ENCODE measurements around the gene NFX1.
"Not testable (repeated sequence)": the region's sequence is repeated elsewhere in the genome, so short reads cannot be mapped to it uniquely, and the experiment has no call there.

The NFX1 gene

GRCh38 chr9:33364127-33364526, 73.8 kb downstream of the NFX1 start:
- no peak for DNase-seq (ENCODE audit: low read depth)

DNA sequence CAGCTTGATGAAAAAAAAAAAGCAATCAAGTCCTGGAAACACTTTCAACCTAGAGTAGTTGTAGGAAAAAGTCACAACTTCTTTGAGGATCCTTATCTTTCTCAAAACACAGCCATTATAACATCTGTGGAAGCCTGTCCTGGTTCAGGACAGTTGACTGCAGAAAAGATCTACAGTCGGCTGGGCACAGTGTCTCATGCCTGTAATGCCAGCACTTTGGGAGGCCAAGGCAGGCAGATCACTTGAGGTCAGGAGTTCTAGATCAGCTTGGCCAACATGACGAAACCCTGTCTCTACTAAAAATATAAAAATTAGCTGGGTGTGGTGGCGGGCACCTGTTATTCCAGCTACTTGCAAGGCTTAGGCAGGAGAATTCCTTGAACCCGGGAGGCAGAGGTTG, 74.5 kb downstream of the NFX1 start:
- not testable (repeated sequence) for DNase-seq (ENCODE audit: low read depth)

GRCh38 chr9:33366979-33367480, 76.7 kb downstream of the NFX1 start:
- no peak for DNase-seq (ENCODE audit: low read depth)

GRCh38 chr9:33372900-33373299, 82.6 kb downstream of the NFX1 start:
- DNase-seq (ENCODE audit: low read depth) = no peak

DNA sequence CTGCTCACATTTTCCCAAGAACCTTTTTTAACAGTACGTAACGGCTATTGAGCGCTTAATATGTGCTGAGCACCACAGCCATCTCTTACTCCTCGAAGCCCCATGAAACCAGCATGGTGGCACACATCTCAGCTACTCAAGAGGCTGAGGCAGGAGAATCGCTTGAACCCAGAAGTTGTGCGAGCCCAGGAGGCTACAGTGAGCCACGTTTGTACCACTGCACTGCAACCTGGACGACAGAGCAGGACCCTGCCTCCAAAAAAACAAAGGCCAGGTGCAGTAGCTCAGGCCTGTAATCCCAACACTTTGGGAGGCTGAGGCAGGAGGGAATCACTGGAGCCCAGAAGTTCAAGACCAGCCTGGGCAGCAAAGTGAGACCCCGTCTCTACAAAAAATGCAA, 83.9 kb downstream of the NFX1 start:
- DNase-seq (ENCODE audit: low read depth) = no peak

GRCh38 chr9:33374634-33375237, 84.4 kb downstream of the NFX1 start:
- peak; percentile 25 for DNase-seq (ENCODE audit: low read depth)

DNA sequence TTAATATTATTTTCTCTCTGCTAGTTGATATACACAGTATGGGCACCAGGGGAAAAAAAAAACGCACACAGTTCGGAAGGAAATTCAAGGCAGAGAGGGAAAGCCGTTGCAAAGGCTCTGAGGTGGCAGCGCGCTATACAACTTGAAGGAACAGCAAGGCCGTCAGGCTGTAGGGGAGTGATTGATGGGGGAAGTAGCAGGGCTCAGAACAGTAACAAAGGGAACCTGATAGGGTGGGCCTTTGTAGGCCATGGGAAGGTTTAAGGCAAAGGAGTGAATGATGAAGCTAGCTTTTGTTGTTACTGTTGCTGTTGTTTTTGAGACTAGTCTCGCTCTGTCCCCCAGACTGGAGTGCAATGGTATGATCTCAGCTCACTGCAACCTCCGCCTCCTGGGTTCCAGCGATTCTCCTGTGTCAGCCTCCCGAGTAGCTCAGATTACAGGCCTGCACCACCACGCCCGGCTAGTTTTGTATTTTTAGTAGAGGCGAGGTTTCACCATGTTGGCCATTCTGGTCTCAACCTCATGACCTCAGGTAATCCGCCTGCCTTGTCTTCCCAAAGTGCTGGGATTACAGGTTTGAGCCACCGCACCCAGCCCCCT, 85.0 kb downstream of the NFX1 start:
- no peak for DNase-seq (ENCODE audit: low read depth)

DNA sequence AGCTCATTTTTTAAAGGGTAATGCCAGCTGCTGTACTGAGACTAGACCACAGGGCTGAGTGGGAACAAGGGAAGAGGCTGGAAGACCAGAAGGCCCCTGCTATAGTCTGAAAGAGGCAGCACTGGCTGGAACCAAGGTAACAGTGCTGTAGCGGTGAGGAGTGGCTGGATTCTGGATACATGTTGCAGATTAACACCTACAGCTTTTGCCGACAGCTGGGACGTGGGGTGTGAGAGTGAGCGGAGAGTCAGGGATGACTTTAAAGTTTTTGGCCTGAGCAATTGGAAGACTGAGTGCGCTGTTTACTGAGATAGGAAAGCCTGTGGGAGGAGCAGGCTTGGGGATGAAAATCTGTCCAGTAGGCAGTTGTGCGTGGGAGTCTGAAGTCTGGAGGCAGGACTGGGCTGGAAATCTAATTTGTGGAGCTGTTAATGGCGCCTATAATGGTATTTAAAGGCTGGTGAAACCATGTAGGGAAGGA, 85.6 kb downstream of the NFX1 start:
- no peak for DNase-seq (ENCODE audit: low read depth)

DNA sequence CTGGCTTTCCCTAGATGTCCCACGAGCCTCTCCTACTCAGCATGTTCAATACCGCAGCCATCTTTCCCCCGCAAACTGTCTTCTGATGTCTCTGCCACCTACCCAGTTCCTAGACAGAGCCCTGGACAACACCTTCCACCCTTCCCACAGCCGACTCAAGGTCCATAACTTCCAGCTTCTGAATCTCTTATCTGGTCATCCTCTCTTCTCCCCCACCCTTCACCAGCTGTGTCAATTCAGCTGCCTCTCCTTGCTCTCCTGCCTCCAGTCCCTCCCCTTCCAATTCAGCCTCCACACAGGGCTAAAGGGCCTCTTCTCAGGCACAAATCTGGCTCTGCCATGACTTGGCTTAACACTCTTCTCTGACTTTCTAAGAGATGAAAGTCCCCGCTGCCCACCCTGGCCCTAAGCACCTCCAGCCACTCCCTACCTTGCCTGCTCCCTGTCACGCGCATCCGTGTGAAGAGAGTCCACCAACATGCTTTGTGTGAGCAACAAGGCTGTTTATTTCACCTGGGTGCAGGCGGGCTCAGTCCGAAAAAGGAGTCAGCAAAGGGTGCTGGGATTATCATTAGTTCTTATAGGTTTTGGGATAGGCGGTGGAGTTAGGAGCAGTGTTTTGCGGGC, 86.9 kb downstream of the NFX1 start:
- DNase-seq (ENCODE audit: low read depth) = no peak

DNA sequence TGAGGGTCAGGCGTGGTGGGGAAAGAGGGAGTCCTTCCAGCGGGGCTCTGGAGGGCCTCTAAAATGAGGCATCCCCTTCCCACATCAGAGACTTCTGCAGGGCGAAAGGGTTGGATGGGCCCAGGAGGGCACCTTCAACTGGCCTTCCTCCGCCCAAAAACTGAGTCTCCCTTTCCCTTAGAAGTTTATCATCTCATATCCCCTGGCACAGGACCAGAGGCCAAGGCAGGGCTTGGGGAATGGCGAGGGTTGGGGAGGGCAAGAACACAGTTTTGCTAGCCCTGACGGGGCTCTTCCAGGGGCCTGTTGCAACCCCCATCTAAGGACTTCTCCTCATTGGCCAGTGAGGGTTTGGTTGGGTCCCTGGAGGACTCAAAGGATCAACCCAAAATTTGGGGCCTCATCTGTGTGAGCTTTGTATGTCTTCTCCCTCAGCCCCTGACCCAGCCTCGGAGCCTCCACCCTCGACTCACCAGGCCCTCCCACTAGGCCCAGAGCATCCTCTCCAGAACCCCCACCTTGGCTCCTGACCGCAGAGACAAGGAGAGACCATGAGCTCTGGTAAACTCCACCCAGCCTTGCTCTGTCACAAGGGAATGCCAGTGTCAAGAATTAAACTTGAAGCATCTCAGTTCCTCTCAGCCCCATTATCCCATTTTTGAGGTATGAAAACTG, 87.9 kb downstream of the NFX1 start:
- DNase-seq (ENCODE audit: low read depth) = no peak

GRCh38 chr9:33379666-33380389, 89.5 kb downstream of the NFX1 start:
- DNase-seq (ENCODE audit: low read depth) = no peak

DNA sequence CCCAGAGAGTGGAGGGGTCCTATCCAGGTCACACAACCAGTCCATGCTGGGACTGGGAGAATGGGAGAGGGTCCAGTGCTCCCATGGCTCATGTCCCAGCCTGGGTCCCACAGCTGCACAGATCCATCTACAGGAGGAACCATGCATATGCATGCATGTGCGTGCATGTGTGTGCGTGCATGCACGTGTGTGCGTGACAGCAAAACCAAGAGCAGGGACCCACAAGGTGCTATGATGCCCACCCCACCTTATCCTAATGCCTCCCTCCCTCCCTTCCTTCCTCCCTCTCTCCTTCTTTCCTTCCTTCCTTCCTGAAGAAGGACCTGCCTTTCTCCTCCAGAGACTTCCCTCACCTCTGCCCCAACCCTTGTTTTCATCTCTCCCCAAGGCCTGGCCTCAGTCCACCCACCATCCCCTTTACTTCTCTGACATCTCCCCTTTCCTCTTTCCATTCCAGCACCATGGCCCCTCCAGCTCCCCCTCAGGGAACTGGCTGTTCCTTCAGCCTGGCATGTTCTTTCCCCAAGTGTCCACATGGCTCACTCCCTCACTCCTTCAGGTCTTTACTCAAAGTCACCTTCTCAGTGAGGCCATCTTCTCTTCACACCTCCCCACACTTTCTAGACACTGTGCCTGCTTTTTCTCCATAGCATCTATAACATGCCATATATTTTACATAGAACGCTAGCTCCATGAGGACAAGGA, 90.2 kb downstream of the NFX1 start:
- no peak for DNase-seq (ENCODE audit: low read depth)

- no peak for DNase-seq (ENCODE audit: low read depth)
Observed at GRCh38 chr9:33381231-33381791, 91.0 kb downstream of the NFX1 start.

GRCh38 chr9:33382397-33382796, 92.1 kb downstream of the NFX1 start:
- DNase-seq (ENCODE audit: low read depth) = not testable (repeated sequence)

- not testable (repeated sequence) for DNase-seq (ENCODE audit: low read depth)
Observed at GRCh38 chr9:33383396-33383795, 93.1 kb downstream of the NFX1 start.

DNA sequence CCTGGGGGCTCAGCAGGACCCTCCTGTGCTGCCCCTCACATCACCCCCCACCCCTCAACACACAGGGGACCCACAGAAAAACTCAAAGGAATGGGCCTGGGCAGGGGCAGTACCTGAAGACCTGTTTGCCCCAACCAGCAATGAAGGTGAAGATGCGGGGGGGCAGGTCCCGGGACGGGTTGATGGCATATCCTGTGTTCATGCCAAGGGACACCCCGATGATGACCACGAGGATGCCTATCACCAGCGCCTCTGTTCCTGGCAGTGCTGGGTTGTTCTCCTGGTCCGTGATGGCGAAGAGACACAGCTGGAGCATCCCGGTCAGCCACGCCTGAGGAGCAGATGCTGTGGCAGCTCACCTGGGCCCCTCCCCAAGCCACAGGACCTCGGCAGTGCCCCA, 95.2 kb downstream of the NFX1 start:
- DNase-seq (ENCODE audit: low read depth) = not testable (repeated sequence)

DNA sequence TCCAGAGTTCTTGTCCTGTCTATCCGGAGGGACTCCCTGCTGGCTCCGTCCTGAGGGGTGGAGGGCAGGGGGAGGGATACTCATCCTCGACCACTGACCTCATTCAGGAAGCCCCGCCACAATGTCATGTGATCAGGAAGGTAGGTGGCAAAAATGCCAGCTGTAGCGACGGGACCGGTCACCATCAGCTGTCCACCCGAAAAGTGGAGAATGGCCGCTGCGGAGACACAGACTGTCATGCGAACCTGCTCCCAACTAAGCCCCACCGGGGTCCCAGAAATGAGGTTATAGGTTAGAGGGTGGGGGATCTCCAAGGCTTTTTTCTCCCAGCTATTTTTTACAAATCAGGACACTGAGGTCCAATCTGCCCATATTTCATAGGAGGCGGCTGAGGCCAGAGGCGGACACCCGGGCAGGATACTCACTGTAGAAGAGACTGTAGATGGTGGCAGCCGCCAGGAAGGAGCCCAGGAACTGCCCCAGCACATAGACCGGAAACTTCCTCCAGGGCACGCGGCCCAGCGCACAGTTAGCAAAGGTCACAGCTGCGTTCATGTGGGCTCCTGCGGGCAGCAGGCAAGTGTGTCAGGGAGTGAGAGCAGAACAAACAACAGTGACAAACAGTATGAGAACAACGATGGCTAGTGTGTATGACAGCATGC, 95.8 kb downstream of the NFX1 start:
- not testable (repeated sequence) for DNase-seq (ENCODE audit: low read depth)

DNA sequence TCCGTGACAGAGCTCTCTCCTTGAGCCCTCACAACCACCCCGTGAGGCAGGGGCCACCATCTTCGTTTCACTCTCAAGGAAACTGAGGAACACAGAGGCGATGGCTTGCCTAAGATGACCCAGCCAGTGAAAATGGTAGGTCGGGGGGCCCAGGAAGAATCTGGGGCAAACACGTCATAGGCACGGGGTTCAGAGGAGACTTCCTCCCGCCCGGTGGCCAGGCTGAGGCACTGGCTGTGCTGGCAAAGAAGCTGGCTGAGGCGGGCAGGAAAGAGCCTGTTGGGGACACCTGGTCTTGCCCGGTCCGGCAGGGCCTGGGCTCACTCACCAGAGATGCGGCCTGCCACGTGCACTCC, 96.3 kb downstream of the NFX1 start:
- DNase-seq (ENCODE audit: low read depth) = not testable (repeated sequence)

- DNase-seq (ENCODE audit: low read depth) = not testable (repeated sequence)
Observed at GRCh38 chr9:33386998-33387397, 96.7 kb downstream of the NFX1 start.

DNA sequence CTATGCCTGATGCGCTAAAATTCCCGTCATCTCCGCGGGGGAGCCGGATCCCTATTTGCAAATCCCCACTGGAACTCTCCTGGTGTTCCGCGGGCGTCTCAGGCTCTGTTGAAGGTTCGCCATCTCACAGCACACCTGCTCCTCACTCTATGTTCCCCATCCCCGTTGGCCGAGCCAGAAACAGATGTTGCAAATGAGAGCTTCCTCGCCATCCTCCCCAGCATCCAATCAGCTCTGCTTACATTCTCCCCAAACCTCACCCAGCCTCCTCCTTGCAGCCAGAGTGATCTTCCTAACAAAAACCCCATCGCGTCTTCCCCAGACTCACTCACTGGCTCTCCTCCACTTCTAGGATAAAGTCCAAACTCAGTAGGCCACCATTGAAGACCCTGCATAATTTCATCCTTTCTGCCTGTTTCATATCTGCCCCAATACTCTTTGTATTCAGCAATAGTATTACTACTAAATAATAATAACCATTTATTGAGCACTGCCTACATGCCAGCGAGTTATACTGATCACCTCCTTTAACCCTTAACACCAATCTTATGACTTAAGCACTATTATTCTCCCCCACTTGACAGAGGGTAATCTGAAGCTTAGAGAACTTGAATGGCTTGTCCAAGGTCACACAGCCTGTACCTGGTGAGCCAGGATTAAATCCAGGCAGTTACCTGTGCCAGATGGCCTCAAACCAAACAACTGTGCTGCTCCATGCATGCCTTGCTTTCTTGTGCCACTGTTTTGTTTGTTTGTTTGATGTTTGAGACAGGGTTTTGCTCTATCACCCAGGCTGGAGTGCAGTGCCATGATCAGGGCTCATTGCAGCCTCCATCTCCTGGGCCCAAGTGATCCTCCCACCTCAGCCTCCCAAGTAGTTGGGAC, 98.0 kb downstream of the NFX1 start:
- no peak for DNase-seq (ENCODE audit: low read depth)

Measured in T-helper 22 cell (primary cell).